WI38 (cell line): ENCODE data around the gene MAP7D3.
"Not testable (repeated sequence)": the region's sequence is repeated elsewhere in the genome, so short reads cannot be mapped to it uniquely, and the experiment has no call there.

Source experiments
- H3K4me3 ChIP-seq: 2 replicates; pipeline ENCODE4 v1.5.1; 2011; ENCODE audit warnings: low read depth, mild to moderate bottlenecking, control low read depth, low read length
- TF ChIP-seq, protein P1 (sequence below): IDR thresholded peaks from 2 replicates; pipeline ENCODE4 v1.5.1; 2012; ENCODE audit warnings: low read depth, mild to moderate bottlenecking, control low read depth, low read length

The MAP7D3 gene

DNA sequence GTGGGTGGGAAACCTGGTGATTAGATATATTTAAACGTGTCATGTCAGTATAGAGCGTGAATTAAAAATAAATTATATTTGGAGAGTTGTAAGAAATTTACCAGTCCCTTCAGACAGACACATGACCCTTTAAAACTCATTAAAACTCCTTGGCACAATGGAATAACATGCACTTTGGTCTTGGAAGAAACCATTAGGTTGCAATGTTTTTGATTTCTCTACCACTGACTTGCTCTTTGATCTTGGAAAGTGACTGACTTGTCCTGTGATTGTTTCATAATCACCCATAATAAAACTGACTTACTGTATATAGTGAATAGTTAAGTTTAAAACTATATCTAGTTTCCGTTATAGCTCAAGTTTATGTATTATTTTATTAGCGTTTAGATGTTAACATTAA is 68.0 kb downstream of the MAP7D3 start:
- no peak overlapping the region for H3K4me3 ChIP-seq
- TF ChIP-seq, protein P1, sequence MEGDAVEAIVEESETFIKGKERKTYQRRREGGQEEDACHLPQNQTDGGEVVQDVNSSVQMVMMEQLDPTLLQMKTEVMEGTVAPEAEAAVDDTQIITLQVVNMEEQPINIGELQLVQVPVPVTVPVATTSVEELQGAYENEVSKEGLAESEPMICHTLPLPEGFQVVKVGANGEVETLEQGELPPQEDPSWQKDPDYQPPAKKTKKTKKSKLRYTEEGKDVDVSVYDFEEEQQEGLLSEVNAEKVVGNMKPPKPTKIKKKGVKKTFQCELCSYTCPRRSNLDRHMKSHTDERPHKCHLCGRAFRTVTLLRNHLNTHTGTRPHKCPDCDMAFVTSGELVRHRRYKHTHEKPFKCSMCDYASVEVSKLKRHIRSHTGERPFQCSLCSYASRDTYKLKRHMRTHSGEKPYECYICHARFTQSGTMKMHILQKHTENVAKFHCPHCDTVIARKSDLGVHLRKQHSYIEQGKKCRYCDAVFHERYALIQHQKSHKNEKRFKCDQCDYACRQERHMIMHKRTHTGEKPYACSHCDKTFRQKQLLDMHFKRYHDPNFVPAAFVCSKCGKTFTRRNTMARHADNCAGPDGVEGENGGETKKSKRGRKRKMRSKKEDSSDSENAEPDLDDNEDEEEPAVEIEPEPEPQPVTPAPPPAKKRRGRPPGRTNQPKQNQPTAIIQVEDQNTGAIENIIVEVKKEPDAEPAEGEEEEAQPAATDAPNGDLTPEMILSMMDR = no peak

DNA sequence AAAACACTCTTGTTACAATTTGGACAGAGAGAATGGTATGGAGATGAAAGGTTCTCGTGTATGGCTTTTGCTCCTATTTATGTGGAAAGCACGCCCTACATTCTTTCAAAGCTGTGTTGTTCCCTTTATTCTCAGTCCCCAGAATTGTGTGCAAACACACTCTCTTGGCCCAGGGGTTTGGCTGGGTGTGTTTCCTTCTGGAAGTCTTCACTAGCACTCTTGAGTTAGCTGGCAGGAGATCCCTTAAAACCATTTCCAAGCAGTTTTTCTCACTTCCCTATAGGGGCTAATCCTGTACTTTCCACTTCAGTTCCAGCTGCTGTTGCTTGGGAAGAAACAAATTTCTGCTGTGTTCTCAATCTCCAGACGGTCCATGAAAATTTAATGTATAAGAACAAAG is 68.8 kb downstream of the MAP7D3 start:
- H3K4me3 ChIP-seq = no peak overlapping the region
- TF ChIP-seq, protein P1 = no peak

DNA sequence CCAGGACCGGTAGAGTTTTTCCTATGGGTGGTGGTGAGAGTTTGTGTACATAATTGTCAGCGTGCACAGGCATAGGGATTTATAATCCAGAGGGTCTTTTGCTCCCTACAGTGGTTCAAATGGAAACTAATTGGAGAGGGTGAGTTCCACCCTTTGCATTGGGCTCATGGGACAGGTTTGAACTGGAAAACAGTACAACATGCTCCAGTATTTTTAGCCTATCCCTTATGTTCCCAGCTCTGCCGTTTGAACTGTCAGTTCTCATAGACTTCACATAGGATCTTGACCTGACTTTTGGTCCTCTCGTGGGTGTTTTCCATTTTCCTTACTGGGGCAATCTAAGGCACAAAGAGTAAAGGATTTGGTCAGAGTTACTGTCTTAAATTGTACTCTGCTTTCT is 72.1 kb downstream of the MAP7D3 start:
- TF ChIP-seq, protein P1 = no peak

DNA sequence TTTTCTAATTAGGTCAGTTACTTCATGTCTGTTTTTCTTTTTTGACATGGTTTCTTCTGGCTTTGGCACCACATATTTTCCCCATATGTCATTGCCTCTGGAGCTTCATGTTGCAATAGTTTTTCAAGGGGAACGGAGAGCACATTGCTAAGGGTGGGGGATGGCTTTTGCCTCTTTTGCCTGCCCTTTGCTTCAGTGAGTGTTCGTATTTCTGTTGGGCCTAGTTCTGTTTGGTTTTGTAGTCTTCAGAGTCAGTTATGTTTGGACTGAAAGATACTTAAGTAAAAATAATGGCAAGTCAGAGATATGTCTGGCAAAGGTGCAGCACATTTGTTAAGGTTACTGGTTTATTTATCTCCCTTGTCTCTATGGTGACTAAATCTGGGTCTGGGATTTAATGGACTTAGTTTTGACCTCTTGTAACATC is 74.8 kb downstream of the MAP7D3 start:
- no peak overlapping the region for H3K4me3 ChIP-seq
- TF ChIP-seq, protein P1 = no peak

More for the DNA sequence above, 72.1 kb downstream of the MAP7D3 start:
- no peak overlapping the region for H3K4me3 ChIP-seq

DNA sequence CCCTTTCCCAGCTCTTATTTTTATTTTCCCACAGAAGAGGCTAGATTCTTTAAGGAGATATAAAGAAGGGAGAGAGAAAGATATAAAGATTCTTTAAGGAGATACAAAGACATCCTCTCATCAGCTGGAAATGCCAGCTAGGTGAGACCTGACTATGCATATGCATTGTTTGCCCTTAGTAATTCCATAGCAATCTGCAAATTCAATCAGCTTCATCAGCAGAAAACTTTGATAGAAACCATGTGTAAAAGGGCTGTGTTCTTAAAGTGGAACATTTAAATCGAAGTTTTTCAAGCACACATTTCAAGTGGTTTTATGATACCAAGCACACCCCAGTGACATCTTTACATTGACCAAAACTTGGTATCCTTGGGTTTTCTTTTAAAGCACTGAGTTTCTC is 79.8 kb downstream of the MAP7D3 start:
- no peak overlapping the region for H3K4me3 ChIP-seq
- TF ChIP-seq, protein P1 = no peak

DNA sequence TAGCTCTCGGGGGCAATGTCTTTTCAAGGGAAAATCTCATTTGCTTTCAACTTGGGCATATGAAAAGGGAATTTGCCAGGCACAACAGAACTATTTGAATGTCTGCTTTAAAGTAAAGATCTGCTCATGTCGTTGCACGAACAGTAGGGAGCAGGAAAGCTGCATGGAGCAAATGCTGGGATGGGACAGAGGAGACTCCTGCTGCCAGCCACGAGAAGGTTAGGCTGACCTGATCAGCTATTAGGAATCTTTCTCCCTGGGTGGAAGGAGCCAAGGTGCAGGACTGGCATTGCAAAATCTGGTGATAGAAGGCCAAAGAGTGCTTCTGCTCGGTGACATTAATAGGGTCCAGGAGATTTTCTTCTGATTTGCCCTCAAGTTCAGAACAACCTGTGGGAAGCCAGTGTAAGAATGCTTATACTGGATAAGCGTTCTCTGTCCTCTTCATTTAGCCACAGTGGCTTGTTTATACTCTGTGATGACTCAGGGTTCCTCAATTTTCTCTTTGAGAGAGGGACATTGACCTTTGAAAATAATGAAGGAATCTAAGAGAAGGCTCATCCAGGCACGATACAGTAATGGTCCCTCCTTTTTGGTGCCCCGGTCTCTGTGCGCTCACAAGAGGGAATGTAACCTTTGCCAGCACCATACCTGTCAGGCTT is 80.9 kb downstream of the MAP7D3 start:
- peak overlapping the region; percentile 4 for H3K4me3 ChIP-seq
- TF ChIP-seq, protein P1 = no peak

DNA sequence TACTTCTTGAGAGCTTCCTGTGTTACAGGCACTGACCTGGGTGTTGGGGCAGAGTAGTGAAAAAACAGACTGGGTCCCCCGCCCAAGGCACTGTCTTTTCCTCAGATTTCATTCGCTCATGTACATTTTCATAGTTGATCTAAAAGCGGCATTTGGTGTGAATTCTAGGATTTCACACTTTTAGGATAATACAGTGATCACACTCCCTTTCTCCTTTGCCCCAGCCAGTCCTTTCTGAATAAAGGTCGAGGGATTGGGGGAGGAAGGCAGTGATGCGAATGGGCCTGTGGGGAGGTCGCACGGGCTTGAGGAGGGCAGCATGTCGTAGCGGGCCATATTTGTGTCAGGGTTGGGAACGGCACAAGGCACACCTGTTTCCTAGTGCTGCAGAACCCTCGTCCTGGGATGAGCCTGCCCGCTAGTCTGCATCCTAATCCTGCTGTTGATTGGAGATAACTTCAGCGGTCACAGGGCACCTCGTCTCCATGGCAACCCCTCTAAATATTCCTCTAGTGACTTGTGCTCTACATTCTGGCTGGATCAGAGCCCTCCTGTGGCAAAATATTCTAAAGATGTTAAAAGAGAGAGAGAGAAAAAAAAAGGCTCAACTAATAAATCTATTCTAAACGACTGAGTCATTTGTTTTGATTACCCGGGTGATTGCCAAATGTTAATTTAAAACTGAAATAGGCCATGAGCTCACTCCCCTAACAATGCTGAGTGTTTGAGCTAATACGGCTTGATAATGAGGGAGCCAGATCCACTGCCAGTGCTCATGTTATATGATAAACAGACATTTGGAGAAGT is 82.1 kb downstream of the MAP7D3 start:
- no peak overlapping the region for H3K4me3 ChIP-seq
- TF ChIP-seq, protein P1 = no peak

DNA sequence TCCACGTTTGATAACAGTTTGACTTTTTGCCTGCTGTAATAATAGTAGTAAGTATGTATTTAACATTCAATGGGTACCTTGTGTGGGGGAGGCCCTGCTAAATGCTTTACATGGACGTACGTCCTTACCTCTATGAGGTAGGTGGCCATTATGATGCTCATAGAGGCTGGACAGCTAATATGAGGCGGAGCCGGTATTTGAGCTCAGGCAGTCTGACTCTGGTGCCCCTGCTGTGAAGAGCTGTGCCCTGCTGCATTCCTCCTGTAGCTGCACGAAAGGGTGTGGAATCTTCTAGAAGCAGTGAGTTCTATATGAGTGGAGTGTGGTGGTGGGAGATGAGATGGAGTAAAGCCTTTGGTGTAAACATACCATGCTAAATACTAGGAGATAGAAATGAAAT is 83.2 kb downstream of the MAP7D3 start:
- not testable (repeated sequence) for H3K4me3 ChIP-seq
